K562 (cell line): Measurements from ENCODE around the gene ARHGEF26.

Source experiments
- HDAC6 ChIP-seq: IDR thresholded peaks from 2 replicates; pipeline ENCODE4 v1.6.1; 2012; ENCODE audit warnings: low read depth, mild to moderate bottlenecking, control low read depth, inconsistent platforms, low read length, moderate library complexity
- ZNF253 ChIP-seq: fragments of 250-450 bp; sonication (Bioruptor Pico); conservative IDR thresholded peaks from 2 replicates; pipeline ENCODE4 v1.6.1; 2021; ENCODE audit warnings: mild to moderate bottlenecking
- TF ChIP-seq, protein P1 (sequence below), 3 experiments: IDR thresholded peaks in 2 of 3; conservative IDR thresholded peaks in 1 of 3; 2 replicates each; pipeline ENCODE4 v1.5.1; 2011 to 2012; ENCODE audit warnings: low read length in 3 of 3, mild to moderate bottlenecking in 3 of 3, control low read depth in 2 of 3, improper control_type of control experiment in 1 of 3, inconsistent platforms in 1 of 3, low read depth in 1 of 3, mixed read lengths in 1 of 3, moderate library complexity in 1 of 3; ENCODE audit not compliant: insufficient read depth in 2 of 3

DNA sequence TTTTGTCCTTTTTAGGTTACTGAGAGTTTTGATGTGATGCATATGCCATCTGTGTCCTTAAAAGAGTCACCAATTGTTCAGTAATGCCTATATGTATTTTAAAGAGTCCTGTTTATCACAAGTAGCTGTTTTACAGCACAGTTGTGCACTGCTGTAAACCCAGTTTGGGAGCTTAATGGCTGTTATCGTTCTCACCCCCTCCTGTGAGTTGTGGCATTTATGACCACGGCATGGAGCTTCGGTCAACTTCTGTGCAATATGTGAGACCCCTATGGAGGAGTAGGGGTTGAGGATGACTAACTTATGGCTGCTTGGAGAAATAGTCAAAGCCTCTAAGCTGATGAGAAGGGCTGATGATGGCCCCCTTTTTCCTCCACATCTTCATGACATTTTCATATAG, 67.2 kb downstream of the ARHGEF26 start:
- TF ChIP-seq, protein P1, sequence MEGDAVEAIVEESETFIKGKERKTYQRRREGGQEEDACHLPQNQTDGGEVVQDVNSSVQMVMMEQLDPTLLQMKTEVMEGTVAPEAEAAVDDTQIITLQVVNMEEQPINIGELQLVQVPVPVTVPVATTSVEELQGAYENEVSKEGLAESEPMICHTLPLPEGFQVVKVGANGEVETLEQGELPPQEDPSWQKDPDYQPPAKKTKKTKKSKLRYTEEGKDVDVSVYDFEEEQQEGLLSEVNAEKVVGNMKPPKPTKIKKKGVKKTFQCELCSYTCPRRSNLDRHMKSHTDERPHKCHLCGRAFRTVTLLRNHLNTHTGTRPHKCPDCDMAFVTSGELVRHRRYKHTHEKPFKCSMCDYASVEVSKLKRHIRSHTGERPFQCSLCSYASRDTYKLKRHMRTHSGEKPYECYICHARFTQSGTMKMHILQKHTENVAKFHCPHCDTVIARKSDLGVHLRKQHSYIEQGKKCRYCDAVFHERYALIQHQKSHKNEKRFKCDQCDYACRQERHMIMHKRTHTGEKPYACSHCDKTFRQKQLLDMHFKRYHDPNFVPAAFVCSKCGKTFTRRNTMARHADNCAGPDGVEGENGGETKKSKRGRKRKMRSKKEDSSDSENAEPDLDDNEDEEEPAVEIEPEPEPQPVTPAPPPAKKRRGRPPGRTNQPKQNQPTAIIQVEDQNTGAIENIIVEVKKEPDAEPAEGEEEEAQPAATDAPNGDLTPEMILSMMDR (IDR thresholded peaks at IDR 0.05 in 2 of 3, conservative IDR thresholded peaks at IDR 0.05 in 1 of 3; ENCODE audit: insufficient read depth in 2 of 3, low read depth in 1 of 3, low read length in 3 of 3), result no peak
- no peak for TF ChIP-seq ZNF253 (CRISPR knock-in tag)
- no peak for TF ChIP-seq HDAC6
